ENCODE results near the gene BABAM2.

The BABAM2 gene

DNA sequence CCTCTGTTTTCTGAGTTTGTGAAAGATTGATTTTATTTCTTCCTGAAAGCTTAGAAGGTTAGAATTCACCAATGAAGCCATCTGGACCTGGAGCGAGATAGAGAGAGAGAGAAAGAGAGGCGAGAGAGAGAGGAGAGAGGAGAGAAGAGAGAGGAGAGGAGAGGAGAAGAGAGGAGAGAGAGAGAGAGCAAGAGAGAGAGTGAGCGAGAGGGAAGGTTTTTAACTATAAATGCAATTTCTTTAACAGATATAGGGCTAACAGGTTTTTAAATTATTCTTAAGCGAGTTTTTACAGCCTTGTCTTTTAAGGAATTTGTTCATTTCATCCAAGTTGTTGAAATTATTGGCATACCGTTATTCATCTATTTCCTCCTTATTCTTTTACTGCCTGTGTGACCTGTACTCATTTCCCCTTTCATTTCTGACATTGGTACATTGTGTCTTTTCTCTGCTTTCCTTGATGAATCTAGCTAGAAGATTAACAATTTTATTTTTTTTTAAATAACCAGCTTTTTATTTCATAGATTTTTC lies 56.1 kb downstream of the BABAM2 start:
- no peak overlapping the region for H3K27ac ChIP-seq (ENCODE audit: low read length)
- peaks cover 12% of the 10 kb centered on the region; the same call in 1 of the 2 replicates for H3K79me2 ChIP-seq (ENCODE audit: insufficient read depth, low read length)
- H3K4me1 ChIP-seq (ENCODE audit: insufficient read depth, low read length), result peaks cover 17% of the 10 kb centered on the region; the same call in 1 of the 2 replicates
- ATAC-seq (ENCODE audit: insufficient read depth, low read depth) (no peak), DNase-seq (no peak)
- no peaks in the 10 kb centered on the region for H3K27me3 ChIP-seq (ENCODE audit: insufficient read depth, low read length, poor library complexity)
- H3K9ac ChIP-seq (ENCODE audit: low read depth, low read length), result no peak overlapping the region
- no peak overlapping the region for H3K4me2 ChIP-seq (ENCODE audit: insufficient read depth, low read length)
- no peak for TF ChIP-seq EZH2 (IDR thresholded peaks at IDR 0.05; ENCODE audit: borderline replicate concordance, low read depth, low read length, severe bottlenecking)
- TF ChIP-seq, protein P1, sequence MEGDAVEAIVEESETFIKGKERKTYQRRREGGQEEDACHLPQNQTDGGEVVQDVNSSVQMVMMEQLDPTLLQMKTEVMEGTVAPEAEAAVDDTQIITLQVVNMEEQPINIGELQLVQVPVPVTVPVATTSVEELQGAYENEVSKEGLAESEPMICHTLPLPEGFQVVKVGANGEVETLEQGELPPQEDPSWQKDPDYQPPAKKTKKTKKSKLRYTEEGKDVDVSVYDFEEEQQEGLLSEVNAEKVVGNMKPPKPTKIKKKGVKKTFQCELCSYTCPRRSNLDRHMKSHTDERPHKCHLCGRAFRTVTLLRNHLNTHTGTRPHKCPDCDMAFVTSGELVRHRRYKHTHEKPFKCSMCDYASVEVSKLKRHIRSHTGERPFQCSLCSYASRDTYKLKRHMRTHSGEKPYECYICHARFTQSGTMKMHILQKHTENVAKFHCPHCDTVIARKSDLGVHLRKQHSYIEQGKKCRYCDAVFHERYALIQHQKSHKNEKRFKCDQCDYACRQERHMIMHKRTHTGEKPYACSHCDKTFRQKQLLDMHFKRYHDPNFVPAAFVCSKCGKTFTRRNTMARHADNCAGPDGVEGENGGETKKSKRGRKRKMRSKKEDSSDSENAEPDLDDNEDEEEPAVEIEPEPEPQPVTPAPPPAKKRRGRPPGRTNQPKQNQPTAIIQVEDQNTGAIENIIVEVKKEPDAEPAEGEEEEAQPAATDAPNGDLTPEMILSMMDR (IDR thresholded peaks at IDR 0.05; ENCODE audit: borderline replicate concordance, extremely low read depth, low read length, poor library complexity, severe bottlenecking), result no peak
- peaks cover 6% of the 10 kb centered on the region; the same call in 1 of the 2 replicates for H3K36me3 ChIP-seq (ENCODE audit: insufficient read depth, low read length)
- H2AFZ ChIP-seq (ENCODE audit: low read depth, low read length), result no peak overlapping the region
- peaks cover 1% of the 10 kb centered on the region for H3K9me3 ChIP-seq (ENCODE audit: insufficient read depth, low read length, severe bottlenecking)
- H3K4me3 ChIP-seq (ENCODE audit: low read depth in 1 of 2, low read length in 2 of 2), result no peak overlapping the region
- H4K20me1 ChIP-seq (ENCODE audit: insufficient read depth, low read length), result no peaks in the 10 kb centered on the region

DNA sequence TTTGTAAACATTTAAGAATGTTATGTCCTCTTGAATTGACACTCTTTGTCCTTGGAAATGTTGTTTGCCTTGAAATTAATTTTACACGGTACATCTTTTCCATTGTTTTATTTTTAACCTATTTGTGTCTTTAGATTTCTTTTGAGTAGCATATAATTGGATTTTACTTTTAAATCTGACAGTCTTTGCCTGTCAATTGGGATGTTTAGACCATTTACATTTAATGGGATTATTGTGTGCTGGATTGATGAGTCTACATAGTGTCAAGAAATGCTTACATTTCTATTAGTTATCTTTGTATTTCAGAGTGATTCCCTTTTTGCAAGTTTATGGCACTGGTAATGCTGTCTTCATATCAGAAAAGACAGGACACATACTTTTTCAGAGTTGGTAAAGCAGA lies 61.5 kb downstream of the BABAM2 start:
- no peak overlapping the region for H3K9ac ChIP-seq (ENCODE audit: low read depth, low read length)
- H4K20me1 ChIP-seq (ENCODE audit: insufficient read depth, low read length), result no peaks in the 10 kb centered on the region
- no peaks in the 10 kb centered on the region for H3K27me3 ChIP-seq (ENCODE audit: insufficient read depth, low read length, poor library complexity)
- H3K4me3 ChIP-seq (ENCODE audit: low read depth in 1 of 2, low read length in 2 of 2), result no peak overlapping the region
- peaks cover 65% of the 10 kb centered on the region for H3K4me1 ChIP-seq (ENCODE audit: insufficient read depth, low read length)
- DNase-seq (no peak), ATAC-seq (ENCODE audit: insufficient read depth, low read depth) (no peak)
- peaks cover 40% of the 10 kb centered on the region for H3K79me2 ChIP-seq (ENCODE audit: insufficient read depth, low read length)
- H3K4me2 ChIP-seq (ENCODE audit: insufficient read depth, low read length), result no peak overlapping the region
- peaks cover 3% of the 10 kb centered on the region for H3K9me3 ChIP-seq (ENCODE audit: insufficient read depth, low read length, severe bottlenecking)
- TF ChIP-seq, protein P1 (IDR thresholded peaks at IDR 0.05; ENCODE audit: borderline replicate concordance, extremely low read depth, low read length, poor library complexity, severe bottlenecking), result no peak
- no peak for TF ChIP-seq EZH2 (IDR thresholded peaks at IDR 0.05; ENCODE audit: borderline replicate concordance, low read depth, low read length, severe bottlenecking)
- no peak overlapping the region; the same call in 1 of the 2 replicates for H3K27ac ChIP-seq (ENCODE audit: low read length)
- H3K36me3 ChIP-seq (ENCODE audit: insufficient read depth, low read length), result no peaks in the 10 kb centered on the region
- no peak overlapping the region for H2AFZ ChIP-seq (ENCODE audit: low read depth, low read length)

DNA sequence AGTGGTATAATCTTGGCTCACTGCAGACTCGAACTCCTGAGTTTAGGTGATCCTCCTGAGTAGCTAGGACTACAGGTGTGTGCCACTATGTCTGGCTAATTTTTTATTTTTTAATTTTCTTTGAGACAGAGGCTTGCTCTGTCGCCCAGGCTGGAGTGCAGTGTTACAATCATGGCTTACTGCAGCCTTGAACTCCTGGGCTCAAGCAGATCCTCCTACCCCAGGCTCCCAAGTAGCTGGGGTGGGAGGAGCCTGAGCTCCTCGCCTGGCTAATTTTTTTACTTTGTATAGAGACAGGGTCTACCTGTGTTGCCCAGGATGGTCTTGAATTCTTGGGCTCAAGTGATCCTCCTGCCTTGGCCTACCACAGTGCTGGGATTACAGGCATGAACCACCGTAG lies 62.5 kb downstream of the BABAM2 start:
- TF ChIP-seq, protein P1 (IDR thresholded peaks at IDR 0.05; ENCODE audit: borderline replicate concordance, extremely low read depth, low read length, poor library complexity, severe bottlenecking), result no peak
- TF ChIP-seq EZH2 (IDR thresholded peaks at IDR 0.05; ENCODE audit: borderline replicate concordance, low read depth, low read length, severe bottlenecking), result no peak
- H3K9me3 ChIP-seq (ENCODE audit: insufficient read depth, low read length, severe bottlenecking), result peaks cover 3% of the 10 kb centered on the region
- peaks cover 70% of the 10 kb centered on the region for H3K4me1 ChIP-seq (ENCODE audit: insufficient read depth, low read length)
- ATAC-seq (ENCODE audit: insufficient read depth, low read depth), result no peak
- no peaks in the 10 kb centered on the region for H3K36me3 ChIP-seq (ENCODE audit: insufficient read depth, low read length)
- no peak overlapping the region for H2AFZ ChIP-seq (ENCODE audit: low read depth, low read length)
- peaks cover 50% of the 10 kb centered on the region for H3K79me2 ChIP-seq (ENCODE audit: insufficient read depth, low read length)
- no peak for DNase-seq
- no peaks in the 10 kb centered on the region for H4K20me1 ChIP-seq (ENCODE audit: insufficient read depth, low read length)
- no peak overlapping the region; the same call in 1 of the 2 replicates for H3K9ac ChIP-seq (ENCODE audit: low read depth, low read length)
- H3K27ac ChIP-seq (ENCODE audit: low read length), result peak overlapping the region; percentile 91
- no peak overlapping the region for H3K4me2 ChIP-seq (ENCODE audit: insufficient read depth, low read length)
- no peak overlapping the region for H3K4me3 ChIP-seq (ENCODE audit: low read depth in 1 of 2, low read length in 2 of 2)
- H3K27me3 ChIP-seq (ENCODE audit: insufficient read depth, low read length, poor library complexity), result no peaks in the 10 kb centered on the region

All from DND-41 (cell line).